HL-60 (cell line): Measurements from ENCODE around the gene TMEM135.

ENCODE experiments used
- DNase-seq, 2 experiments: peaks; one replicate each; pipeline ENCODE4 v3.0.0-alpha.2; 2010 to 2020; ENCODE audit warnings: low read depth in 1 of 2, low spot score in 1 of 2
- H3K27ac ChIP-seq: fragments of 250-450 bp; sonication (Bioruptor Pico); replicated peaks from 2 replicates; pipeline ENCODE4 v1.5.1; 2020; ENCODE audit warnings: mild to moderate bottlenecking, moderate library complexity
- H3K27me3 ChIP-seq: fragments of 250-450 bp; sonication (Bioruptor Pico); 2 replicates; pipeline ENCODE4 v1.5.1; 2021; ENCODE audit warnings: mild to moderate bottlenecking, moderate library complexity; ENCODE audit not compliant: insufficient read depth, poor library complexity, severe bottlenecking
- H3K4me3 ChIP-seq: replicated peaks from 2 replicates; pipeline ENCODE4 v1.5.1; 2011; ENCODE audit warnings: mild to moderate bottlenecking, control low read depth, low read length; ENCODE audit not compliant: insufficient read depth
- GABPA ChIP-seq: IDR thresholded peaks from 2 replicates; pipeline ENCODE4 v1.6.1; 2012; ENCODE audit warnings: low read depth
- POLR2AphosphoS5 ChIP-seq: IDR thresholded peaks from 2 replicates; pipeline ENCODE4 v1.6.1; 2012; ENCODE audit warnings: low read depth
- SPI1 ChIP-seq: IDR thresholded peaks from 2 replicates; pipeline ENCODE4 v1.6.1; 2012; ENCODE audit warnings: low read depth, mild to moderate bottlenecking, borderline replicate concordance
- TF ChIP-seq, protein P1 (sequence below): IDR thresholded peaks from 2 replicates; pipeline ENCODE4 v1.6.1; 2012; ENCODE audit warnings: low read depth; ENCODE audit not compliant: insufficient replicate concordance
- TF ChIP-seq, protein P2 (sequence below): IDR thresholded peaks from one replicate; pipeline ENCODE4 v1.5.1; 2011; ENCODE audit warnings: low read length, control low read depth, inconsistent platforms; ENCODE audit not compliant: insufficient read depth

Gene TMEM135

DNA sequence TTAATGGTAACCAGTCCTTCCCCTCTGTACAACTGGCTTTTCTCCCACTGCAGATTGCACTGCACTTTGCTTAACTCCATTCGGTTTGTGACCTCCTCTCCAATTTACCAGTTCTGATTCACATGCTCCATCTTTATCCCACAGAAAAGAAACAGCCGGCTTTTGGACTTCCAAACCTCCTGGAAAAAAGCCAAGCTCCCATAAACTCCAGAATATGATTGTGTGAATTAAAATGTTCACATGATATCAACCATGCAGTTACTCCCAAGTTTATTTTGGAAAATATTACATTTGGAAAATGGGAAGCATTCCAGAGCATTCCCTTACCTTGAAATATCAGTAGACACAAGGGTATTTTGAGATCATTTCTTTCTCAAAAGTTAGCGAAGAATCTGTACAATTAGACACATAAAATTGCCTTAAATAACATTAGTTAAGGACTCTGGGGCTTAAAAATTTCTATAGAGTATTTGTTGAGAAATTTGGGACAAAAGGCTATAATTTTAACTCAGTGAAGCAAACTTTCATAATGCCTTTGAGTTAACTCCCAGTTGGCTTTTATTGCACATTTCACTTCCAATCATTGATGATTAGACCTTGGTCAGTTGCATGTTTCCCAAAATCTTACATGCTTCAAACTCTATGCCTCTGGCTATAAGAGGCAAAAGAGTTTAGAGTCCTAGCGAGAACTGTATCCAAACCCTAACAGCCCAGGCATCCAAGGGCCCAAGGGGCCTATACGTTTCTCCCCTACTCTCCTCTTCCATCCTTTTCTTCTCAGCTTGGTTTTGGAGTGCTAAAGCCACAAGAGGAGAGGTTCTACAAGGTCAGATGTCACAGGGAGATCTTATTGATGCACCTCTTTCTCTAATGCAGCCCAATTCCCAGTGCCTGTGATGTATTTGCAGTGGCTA, 23.6 kb upstream of the TMEM135 start:
- no peaks in the 10 kb centered on the region for H3K27me3 ChIP-seq
- DNase-seq, result no peak
- TF ChIP-seq POLR2AphosphoS5, result no peak
- TF ChIP-seq SPI1, result no peak
- TF ChIP-seq, protein P1, sequence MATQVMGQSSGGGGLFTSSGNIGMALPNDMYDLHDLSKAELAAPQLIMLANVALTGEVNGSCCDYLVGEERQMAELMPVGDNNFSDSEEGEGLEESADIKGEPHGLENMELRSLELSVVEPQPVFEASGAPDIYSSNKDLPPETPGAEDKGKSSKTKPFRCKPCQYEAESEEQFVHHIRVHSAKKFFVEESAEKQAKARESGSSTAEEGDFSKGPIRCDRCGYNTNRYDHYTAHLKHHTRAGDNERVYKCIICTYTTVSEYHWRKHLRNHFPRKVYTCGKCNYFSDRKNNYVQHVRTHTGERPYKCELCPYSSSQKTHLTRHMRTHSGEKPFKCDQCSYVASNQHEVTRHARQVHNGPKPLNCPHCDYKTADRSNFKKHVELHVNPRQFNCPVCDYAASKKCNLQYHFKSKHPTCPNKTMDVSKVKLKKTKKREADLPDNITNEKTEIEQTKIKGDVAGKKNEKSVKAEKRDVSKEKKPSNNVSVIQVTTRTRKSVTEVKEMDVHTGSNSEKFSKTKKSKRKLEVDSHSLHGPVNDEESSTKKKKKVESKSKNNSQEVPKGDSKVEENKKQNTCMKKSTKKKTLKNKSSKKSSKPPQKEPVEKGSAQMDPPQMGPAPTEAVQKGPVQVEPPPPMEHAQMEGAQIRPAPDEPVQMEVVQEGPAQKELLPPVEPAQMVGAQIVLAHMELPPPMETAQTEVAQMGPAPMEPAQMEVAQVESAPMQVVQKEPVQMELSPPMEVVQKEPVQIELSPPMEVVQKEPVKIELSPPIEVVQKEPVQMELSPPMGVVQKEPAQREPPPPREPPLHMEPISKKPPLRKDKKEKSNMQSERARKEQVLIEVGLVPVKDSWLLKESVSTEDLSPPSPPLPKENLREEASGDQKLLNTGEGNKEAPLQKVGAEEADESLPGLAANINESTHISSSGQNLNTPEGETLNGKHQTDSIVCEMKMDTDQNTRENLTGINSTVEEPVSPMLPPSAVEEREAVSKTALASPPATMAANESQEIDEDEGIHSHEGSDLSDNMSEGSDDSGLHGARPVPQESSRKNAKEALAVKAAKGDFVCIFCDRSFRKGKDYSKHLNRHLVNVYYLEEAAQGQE, result no peak
- no peak overlapping the region for H3K4me3 ChIP-seq
- H3K27ac ChIP-seq, result no peak overlapping the region

DNA sequence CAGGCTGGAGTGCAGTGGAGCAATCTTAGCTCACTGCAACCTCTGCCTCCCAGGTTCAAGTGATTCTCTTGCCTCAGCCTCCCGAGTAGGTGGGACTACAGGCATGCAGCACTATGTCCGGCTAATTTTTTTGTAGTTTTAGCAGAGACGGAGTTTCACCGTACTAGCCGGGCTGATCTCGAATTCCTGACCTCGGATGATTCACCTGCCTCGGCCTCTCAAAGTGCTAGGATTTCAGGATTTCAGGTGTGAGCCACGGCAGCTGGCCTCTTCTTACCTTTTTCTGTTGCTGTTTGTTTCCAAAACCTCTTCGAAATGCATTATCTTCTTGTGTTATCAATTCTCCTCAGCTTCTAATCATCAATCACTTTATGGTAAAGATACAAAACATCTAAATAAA, 22.1 kb upstream of the TMEM135 start:
- Histone ChIP-seq H3K27ac (no peak overlapping the region), H3K27me3 (no peaks in the 10 kb centered on the region), H3K4me3 (no peak overlapping the region)
- TF ChIP-seq, protein P2, sequence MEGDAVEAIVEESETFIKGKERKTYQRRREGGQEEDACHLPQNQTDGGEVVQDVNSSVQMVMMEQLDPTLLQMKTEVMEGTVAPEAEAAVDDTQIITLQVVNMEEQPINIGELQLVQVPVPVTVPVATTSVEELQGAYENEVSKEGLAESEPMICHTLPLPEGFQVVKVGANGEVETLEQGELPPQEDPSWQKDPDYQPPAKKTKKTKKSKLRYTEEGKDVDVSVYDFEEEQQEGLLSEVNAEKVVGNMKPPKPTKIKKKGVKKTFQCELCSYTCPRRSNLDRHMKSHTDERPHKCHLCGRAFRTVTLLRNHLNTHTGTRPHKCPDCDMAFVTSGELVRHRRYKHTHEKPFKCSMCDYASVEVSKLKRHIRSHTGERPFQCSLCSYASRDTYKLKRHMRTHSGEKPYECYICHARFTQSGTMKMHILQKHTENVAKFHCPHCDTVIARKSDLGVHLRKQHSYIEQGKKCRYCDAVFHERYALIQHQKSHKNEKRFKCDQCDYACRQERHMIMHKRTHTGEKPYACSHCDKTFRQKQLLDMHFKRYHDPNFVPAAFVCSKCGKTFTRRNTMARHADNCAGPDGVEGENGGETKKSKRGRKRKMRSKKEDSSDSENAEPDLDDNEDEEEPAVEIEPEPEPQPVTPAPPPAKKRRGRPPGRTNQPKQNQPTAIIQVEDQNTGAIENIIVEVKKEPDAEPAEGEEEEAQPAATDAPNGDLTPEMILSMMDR, result no peak
- TF ChIP-seq POLR2AphosphoS5 (no peak), GABPA (no peak), SPI1 (no peak)
- TF ChIP-seq, protein P1, result no peak
- DNase-seq, result no peak

DNA sequence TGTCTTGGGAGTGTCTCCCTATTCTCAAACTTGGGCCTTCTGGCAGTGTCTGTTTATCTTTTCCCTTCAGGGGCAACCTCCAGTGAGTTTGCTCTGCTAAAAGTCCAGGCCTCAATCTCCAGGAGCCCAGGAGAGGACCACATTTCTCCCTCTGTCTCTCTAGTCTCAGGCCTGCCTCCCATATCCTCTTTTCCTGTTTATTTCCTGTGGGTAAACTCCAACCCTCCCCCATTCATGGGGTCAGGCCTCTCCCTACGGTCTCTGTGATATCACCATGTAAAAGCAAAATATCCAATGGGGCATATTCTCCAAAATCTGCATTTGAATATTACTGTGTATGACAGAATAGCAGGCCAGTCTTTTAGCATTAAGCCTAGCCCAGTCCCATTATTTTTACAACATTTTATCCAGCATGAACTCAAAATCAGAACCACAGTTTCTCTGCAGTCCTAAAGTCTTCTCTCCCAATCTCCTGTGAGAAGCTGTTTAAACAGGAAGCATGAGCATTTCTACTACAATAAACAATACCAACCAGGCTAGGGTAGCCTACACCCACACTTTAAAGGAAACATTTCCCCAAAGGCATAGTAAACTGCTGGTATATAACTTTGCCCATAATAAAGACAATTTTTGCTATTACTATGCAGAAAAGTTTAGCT, 18.0 kb upstream of the TMEM135 start:
- TF ChIP-seq GABPA, result no peak
- TF ChIP-seq POLR2AphosphoS5, result no peak
- TF ChIP-seq, protein P1, result no peak
- TF ChIP-seq SPI1, result no peak
- TF ChIP-seq, protein P2, result no peak
- H3K27me3 ChIP-seq, result no peaks in the 10 kb centered on the region
- no peak overlapping the region for H3K27ac ChIP-seq
- H3K4me3 ChIP-seq, result no peak overlapping the region
- DNase-seq, result no peak
